ENCODE results near the gene FAM3D.

DNA sequence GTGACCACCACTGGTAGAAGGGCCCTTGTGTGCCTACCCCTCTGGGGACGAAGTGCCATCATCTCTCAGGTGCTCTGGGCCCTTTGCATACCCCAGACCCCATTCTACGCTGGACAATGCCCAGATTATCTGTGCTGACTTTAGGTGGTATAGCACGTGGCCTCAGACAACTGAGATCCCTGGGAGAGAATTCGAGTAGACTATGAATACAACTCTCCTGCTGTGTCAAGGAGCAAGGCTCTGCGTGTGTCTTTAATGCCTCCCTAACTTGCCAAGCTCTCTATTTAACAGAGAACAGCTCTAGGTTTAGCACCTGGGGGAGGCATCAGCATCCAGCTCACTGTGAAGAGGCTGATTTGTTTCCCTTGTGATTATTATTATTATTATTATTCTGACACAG is 29.1 kb downstream of the FAM3D start:
- TF ChIP-seq, protein P1, sequence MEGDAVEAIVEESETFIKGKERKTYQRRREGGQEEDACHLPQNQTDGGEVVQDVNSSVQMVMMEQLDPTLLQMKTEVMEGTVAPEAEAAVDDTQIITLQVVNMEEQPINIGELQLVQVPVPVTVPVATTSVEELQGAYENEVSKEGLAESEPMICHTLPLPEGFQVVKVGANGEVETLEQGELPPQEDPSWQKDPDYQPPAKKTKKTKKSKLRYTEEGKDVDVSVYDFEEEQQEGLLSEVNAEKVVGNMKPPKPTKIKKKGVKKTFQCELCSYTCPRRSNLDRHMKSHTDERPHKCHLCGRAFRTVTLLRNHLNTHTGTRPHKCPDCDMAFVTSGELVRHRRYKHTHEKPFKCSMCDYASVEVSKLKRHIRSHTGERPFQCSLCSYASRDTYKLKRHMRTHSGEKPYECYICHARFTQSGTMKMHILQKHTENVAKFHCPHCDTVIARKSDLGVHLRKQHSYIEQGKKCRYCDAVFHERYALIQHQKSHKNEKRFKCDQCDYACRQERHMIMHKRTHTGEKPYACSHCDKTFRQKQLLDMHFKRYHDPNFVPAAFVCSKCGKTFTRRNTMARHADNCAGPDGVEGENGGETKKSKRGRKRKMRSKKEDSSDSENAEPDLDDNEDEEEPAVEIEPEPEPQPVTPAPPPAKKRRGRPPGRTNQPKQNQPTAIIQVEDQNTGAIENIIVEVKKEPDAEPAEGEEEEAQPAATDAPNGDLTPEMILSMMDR (IDR thresholded peaks at IDR 0.05), result no peak
- TF ChIP-seq POLR2A (IDR thresholded peaks at IDR 0.05), result no peak

Data from testis (tissue), 2 donors.